ENCODE data around the gene STX19. TPM values are rescaled to one million over a fixed set of nuclear protein-coding genes. Genes with fewer than 3 reads are reported as not detected.

The STX19 gene
- total RNA-seq, 1 donor from 2014 or later = not detected

- no peak for DNase-seq (ENCODE audit: low spot score)
Observed at GRCh38 chr3:94036909-94037507, 8.6 kb upstream of the STX19 start.

- DNase-seq (ENCODE audit: low spot score) = no peak
Observed at GRCh38 chr3:94026623-94027022, 1.8 kb downstream of the STX19 start.

GRCh38 chr3:94024385-94024784, 4.0 kb downstream of the STX19 start:
- no peak for DNase-seq (ENCODE audit: low spot score)

GRCh38 chr3:94020293-94020692, 8.1 kb downstream of the STX19 start:
- no peak for DNase-seq (ENCODE audit: low spot score)

- no peak for DNase-seq (ENCODE audit: low spot score)
Observed at GRCh38 chr3:94019659-94020058, 8.7 kb downstream of the STX19 start.

- no peak for DNase-seq (ENCODE audit: low spot score)
Observed at GRCh38 chr3:94015025-94015424, 13.4 kb downstream of the STX19 start.

- DNase-seq (ENCODE audit: low spot score) = no peak
Observed at GRCh38 chr3:94012185-94012584, 16.2 kb downstream of the STX19 start.

GRCh38 chr3:94011233-94011711, 17.1 kb downstream of the STX19 start:
- no peak for DNase-seq (ENCODE audit: low spot score)

- DNase-seq (ENCODE audit: low spot score) = no peak
Observed at GRCh38 chr3:94009608-94010007, 18.8 kb downstream of the STX19 start.

- DNase-seq (ENCODE audit: low spot score) = no peak
Observed at GRCh38 chr3:94008253-94008652, 20.1 kb downstream of the STX19 start.

- no peak for DNase-seq (ENCODE audit: low spot score)
Observed at GRCh38 chr3:94004301-94004910, 24.0 kb downstream of the STX19 start.

GRCh38 chr3:94001827-94002495, 26.4 kb downstream of the STX19 start:
- no peak for DNase-seq (ENCODE audit: low spot score)

- DNase-seq (ENCODE audit: low spot score) = no peak
Observed at GRCh38 chr3:94001191-94001590, 27.2 kb downstream of the STX19 start.

- DNase-seq (ENCODE audit: low spot score) = no peak
Observed at GRCh38 chr3:93994056-93994455, 34.3 kb downstream of the STX19 start.

- no peak for DNase-seq (ENCODE audit: low spot score)
Observed at GRCh38 chr3:93992207-93992606, 36.2 kb downstream of the STX19 start.

GRCh38 chr3:93991631-93992030, 36.8 kb downstream of the STX19 start:
- DNase-seq (ENCODE audit: low spot score) = no peak

GRCh38 chr3:93989241-93989640, 39.2 kb downstream of the STX19 start:
- DNase-seq (ENCODE audit: low spot score) = no peak

- no peak for DNase-seq (ENCODE audit: low spot score)
Observed at GRCh38 chr3:93988764-93989163, 39.6 kb downstream of the STX19 start.

- DNase-seq (ENCODE audit: low spot score) = no peak
Observed at GRCh38 chr3:93988283-93988682, 40.1 kb downstream of the STX19 start.

- no peak for DNase-seq (ENCODE audit: low spot score)
Observed at GRCh38 chr3:93984618-93985017, 43.8 kb downstream of the STX19 start.

- DNase-seq (ENCODE audit: low spot score) = no peak
Observed at GRCh38 chr3:93983408-93983807, 45.0 kb downstream of the STX19 start.

- DNase-seq (ENCODE audit: low spot score) = no peak
Observed at GRCh38 chr3:93981649-93982048, 46.7 kb downstream of the STX19 start.

Measured in mesenteric fat pad (tissue), 1 donor.